ENCODE results near the gene SERPINA4. TPM values are rescaled to one million over a fixed set of nuclear protein-coding genes. Genes with fewer than 3 reads are reported as not detected.

SERPINA4 gene
- total and polyA plus RNA-seq, 9 of the 15 experiments (the other 6 are each of a cell fraction or from before 2014, with no cell fraction given), result not detected

DNA sequence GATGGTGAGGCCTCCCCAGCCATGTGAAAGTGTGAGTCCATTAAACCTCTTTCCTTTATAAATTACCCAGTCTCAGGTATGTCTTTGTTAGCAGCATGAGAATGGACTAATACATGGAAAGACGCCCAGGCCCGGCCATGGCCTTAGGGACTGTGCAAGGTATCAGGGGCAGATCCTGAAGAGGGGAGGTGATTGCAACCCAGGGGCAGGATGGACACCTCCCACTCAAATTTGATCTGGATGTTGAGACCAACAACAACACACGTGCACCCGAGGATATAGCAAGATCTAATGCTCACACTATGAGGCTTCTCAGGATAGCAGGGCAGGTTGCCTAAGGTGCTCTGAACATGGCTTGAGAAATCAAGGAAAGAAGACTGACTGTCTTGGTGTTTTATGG lies 13.5 kb upstream of the SERPINA4 start:
- H4K20me1 ChIP-seq (replicated peaks; ENCODE audit: control insufficient read depth, insufficient read depth, low read length), result no peaks in the 10 kb centered on the region
- TF ChIP-seq MAFF (IDR thresholded peaks at IDR 0.05; ENCODE audit: low read length) (no peak), ZNF75A (CRISPR knock-in tag; IDR thresholded peaks at IDR 0.05) (no peak), NCOA1 (IDR thresholded peaks at IDR 0.05; ENCODE audit: low read depth) (no peak), ZNF217 (CRISPR knock-in tag; IDR thresholded peaks at IDR 0.05) (no peak), GATAD2B (IDR thresholded peaks at IDR 0.05; ENCODE audit: borderline replicate concordance) (no peak), MAFG (tag; conservative IDR thresholded peaks at IDR 0.05) (no peak), ZNF699 (CRISPR knock-in tag; IDR thresholded peaks at IDR 0.05; ENCODE audit: insufficient replicate concordance) (no peak), KAT2B (IDR thresholded peaks at IDR 0.05; ENCODE audit: low read depth, low read length) (no peak), ZNF134 (CRISPR knock-in tag; conservative IDR thresholded peaks at IDR 0.05) (no peak)
- TF ChIP-seq, protein P1, sequence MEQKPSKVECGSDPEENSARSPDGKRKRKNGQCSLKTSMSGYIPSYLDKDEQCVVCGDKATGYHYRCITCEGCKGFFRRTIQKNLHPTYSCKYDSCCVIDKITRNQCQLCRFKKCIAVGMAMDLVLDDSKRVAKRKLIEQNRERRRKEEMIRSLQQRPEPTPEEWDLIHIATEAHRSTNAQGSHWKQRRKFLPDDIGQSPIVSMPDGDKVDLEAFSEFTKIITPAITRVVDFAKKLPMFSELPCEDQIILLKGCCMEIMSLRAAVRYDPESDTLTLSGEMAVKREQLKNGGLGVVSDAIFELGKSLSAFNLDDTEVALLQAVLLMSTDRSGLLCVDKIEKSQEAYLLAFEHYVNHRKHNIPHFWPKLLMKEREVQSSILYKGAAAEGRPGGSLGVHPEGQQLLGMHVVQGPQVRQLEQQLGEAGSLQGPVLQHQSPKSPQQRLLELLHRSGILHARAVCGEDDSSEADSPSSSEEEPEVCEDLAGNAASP (IDR thresholded peaks at IDR 0.05), result no peak
- TF ChIP-seq, protein P2, sequence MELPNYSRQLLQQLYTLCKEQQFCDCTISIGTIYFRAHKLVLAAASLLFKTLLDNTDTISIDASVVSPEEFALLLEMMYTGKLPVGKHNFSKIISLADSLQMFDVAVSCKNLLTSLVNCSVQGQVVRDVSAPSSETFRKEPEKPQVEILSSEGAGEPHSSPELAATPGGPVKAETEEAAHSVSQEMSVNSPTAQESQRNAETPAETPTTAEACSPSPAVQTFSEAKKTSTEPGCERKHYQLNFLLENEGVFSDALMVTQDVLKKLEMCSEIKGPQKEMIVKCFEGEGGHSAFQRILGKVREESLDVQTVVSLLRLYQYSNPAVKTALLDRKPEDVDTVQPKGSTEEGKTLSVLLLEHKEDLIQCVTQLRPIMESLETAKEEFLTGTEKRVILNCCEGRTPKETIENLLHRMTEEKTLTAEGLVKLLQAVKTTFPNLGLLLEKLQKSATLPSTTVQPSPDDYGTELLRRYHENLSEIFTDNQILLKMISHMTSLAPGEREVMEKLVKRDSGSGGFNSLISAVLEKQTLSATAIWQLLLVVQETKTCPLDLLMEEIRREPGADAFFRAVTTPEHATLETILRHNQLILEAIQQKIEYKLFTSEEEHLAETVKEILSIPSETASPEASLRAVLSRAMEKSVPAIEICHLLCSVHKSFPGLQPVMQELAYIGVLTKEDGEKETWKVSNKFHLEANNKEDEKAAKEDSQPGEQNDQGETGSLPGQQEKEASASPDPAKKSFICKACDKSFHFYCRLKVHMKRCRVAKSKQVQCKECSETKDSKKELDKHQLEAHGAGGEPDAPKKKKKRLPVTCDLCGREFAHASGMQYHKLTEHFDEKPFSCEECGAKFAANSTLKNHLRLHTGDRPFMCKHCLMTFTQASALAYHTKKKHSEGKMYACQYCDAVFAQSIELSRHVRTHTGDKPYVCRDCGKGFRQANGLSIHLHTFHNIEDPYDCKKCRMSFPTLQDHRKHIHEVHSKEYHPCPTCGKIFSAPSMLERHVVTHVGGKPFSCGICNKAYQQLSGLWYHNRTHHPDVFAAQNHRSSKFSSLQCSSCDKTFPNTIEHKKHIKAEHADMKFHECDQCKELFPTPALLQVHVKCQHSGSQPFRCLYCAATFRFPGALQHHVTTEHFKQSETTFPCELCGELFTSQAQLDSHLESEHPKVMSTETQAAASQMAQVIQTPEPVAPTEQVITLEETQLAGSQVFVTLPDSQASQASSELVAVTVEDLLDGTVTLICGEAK (IDR thresholded peaks at IDR 0.05), result no peak
- TF ChIP-seq, protein P2 (CRISPR knock-in tag; IDR thresholded peaks at IDR 0.05), result no peak
- TF ChIP-seq, protein P3, sequence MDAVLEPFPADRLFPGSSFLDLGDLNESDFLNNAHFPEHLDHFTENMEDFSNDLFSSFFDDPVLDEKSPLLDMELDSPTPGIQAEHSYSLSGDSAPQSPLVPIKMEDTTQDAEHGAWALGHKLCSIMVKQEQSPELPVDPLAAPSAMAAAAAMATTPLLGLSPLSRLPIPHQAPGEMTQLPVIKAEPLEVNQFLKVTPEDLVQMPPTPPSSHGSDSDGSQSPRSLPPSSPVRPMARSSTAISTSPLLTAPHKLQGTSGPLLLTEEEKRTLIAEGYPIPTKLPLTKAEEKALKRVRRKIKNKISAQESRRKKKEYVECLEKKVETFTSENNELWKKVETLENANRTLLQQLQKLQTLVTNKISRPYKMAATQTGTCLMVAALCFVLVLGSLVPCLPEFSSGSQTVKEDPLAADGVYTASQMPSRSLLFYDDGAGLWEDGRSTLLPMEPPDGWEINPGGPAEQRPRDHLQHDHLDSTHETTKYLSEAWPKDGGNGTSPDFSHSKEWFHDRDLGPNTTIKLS (IDR thresholded peaks at IDR 0.05; ENCODE audit: borderline replicate concordance, low read depth), result no peak
- no peak overlapping the region for H3K9ac ChIP-seq (ENCODE audit: insufficient read depth in 1 of 2, low read depth in 2 of 2, low read length in 2 of 2)
- CTCF ChIA-PET (ENCODE audit: low intra/inter-chr PET ratio), result no interaction called here
- H3K9me3 ChIP-seq (replicated peaks; ENCODE audit: control insufficient read depth, insufficient read depth, low read depth, low read length), result no peaks in the 10 kb centered on the region
- intact Hi-C loops (cut with micrococcal nuclease) (no loop called here), in situ Hi-C loops (cut with MboI) (no loop called here)
- ATAC-seq (no peak), FAIRE-seq (no peak), DNase-seq (ENCODE audit: extremely low read depth in 1 of 4, low spot score in 3 of 4) (no peak)
- 0% methylated on average over 4 of the region's 4 CpGs for WGBS (ENCODE audit: insufficient coverage, low coverage, missing lambda C conversion rate)
- H3K4me1 ChIP-seq (replicated peaks in 1 of 2; ENCODE audit: control insufficient read depth in 2 of 2, insufficient read depth in 2 of 2, low read length in 2 of 2), result no peaks in the 10 kb centered on the region
- H3K4me3 ChIP-seq, result no peak overlapping the region
- no peaks in the 10 kb centered on the region for H3K27me3 ChIP-seq (ENCODE audit: control insufficient read depth in 2 of 2, insufficient read depth in 2 of 2, low read length in 2 of 2)
- BruUV-seq (replicated peaks), result no TSS peak
- POLR2A ChIA-PET, result no interaction called here
- H3K27ac ChIP-seq (ENCODE audit: extremely low read depth, low read depth, low read length), result no peak overlapping the region
- no peaks in the 10 kb centered on the region for H3K9me1 ChIP-seq (ENCODE audit: control insufficient read depth, insufficient read depth, low read length)
- no peak overlapping the region for H2AFZ ChIP-seq (ENCODE audit: low read depth, low read length)
- no peak overlapping the region for H3K4me2 ChIP-seq (ENCODE audit: insufficient read depth, low read length)
- no peaks in the 10 kb centered on the region for H3K79me2 ChIP-seq (ENCODE audit: control insufficient read depth, insufficient read depth, low read length)
- H3K36me3 ChIP-seq (ENCODE audit: control insufficient read depth, insufficient read depth, low read length), result no peaks in the 10 kb centered on the region
